ENCODE data around the gene TMEM117.
"Not testable (repeated sequence)": the region's sequence is repeated elsewhere in the genome, so short reads cannot be mapped to it uniquely, and the experiment has no call there.

TMEM117 gene

GRCh38 chr12:43858096-43858495 lies 22.2 kb downstream of the TMEM117 start:
- no peak for DNase-seq
- Histone ChIP-seq H3K4me1 (no peaks in the 10 kb centered on the region), H3K27ac (no peak overlapping the region), H3K27me3 (no peaks in the 10 kb centered on the region), H3K36me3 (no peaks in the 10 kb centered on the region), H3K9me3 (no peaks in the 10 kb centered on the region), H3K4me3 (no peak overlapping the region)
- intact Hi-C loops (cut with DNase I; ENCODE audit: low total_unique reads) = no loop called here
- no peak for TF ChIP-seq CTCF (IDR thresholded peaks at IDR 0.05)

GRCh38 chr12:43858991-43859390 lies 23.1 kb downstream of the TMEM117 start:
- H3K27ac ChIP-seq = no peak overlapping the region
- no peaks in the 10 kb centered on the region for H3K27me3 ChIP-seq
- intact Hi-C loops (cut with DNase I; ENCODE audit: low total_unique reads) = no loop called here
- H3K4me3 ChIP-seq = no peak overlapping the region
- no peaks in the 10 kb centered on the region for H3K9me3 ChIP-seq
- no peak for DNase-seq
- no peak for TF ChIP-seq CTCF (IDR thresholded peaks at IDR 0.05)
- no peaks in the 10 kb centered on the region for H3K36me3 ChIP-seq
- H3K4me1 ChIP-seq = no peaks in the 10 kb centered on the region

GRCh38 chr12:43861015-43861839 lies 25.3 kb downstream of the TMEM117 start:
- no peaks in the 10 kb centered on the region for H3K27me3 ChIP-seq
- TF ChIP-seq CTCF (IDR thresholded peaks at IDR 0.05) = no peak
- no peaks in the 10 kb centered on the region for H3K36me3 ChIP-seq
- no peak overlapping the region for H3K27ac ChIP-seq
- intact Hi-C loops (cut with DNase I; ENCODE audit: low total_unique reads) = no loop called here
- DNase-seq = no peak
- no peaks in the 10 kb centered on the region for H3K4me1 ChIP-seq
- H3K4me3 ChIP-seq = no peak overlapping the region
- H3K9me3 ChIP-seq = no peaks in the 10 kb centered on the region

GRCh38 chr12:43861840-43862150 lies 25.9 kb downstream of the TMEM117 start:
- TF ChIP-seq CTCF (IDR thresholded peaks at IDR 0.05) = no peak
- DNase-seq = no peak
- Histone ChIP-seq H3K27ac (no peak overlapping the region), H3K36me3 (no peaks in the 10 kb centered on the region), H3K4me1 (no peaks in the 10 kb centered on the region), H3K9me3 (no peaks in the 10 kb centered on the region), H3K27me3 (no peaks in the 10 kb centered on the region), H3K4me3 (no peak overlapping the region)
- intact Hi-C loops (cut with DNase I; ENCODE audit: low total_unique reads) = no loop called here

GRCh38 chr12:43863770-43864366 lies 28.0 kb downstream of the TMEM117 start:
- H3K9me3 ChIP-seq = no peaks in the 10 kb centered on the region
- H3K4me3 ChIP-seq = no peak overlapping the region
- DNase-seq = no peak
- intact Hi-C loops (cut with DNase I; ENCODE audit: low total_unique reads) = no loop called here
- H3K27me3 ChIP-seq = no peaks in the 10 kb centered on the region
- no peak for TF ChIP-seq CTCF (IDR thresholded peaks at IDR 0.05)
- H3K27ac ChIP-seq = no peak overlapping the region
- no peaks in the 10 kb centered on the region for H3K4me1 ChIP-seq
- no peaks in the 10 kb centered on the region for H3K36me3 ChIP-seq

- intact Hi-C loops (cut with DNase I; ENCODE audit: low total_unique reads); H3K36me3 ChIP-seq; H3K4me3 ChIP-seq; H3K4me1 ChIP-seq; H3K9me3 ChIP-seq; H3K27me3 ChIP-seq; DNase-seq; H3K27ac ChIP-seq: not testable (repeated sequence)
Measured at GRCh38 chr12:43864557-43864956, 28.7 kb downstream of the TMEM117 start.
